SK-N-SH (cell line): ENCODE measurements around the gene PRDM8. TPM values are rescaled to one million over a fixed set of nuclear protein-coding genes. Genes with fewer than 3 reads are reported as not detected.

ENCODE experiments used
- CTCF ChIA-PET: fragments of 300-600, 350-600 bp; formaldehyde crosslinking; extraction: SDS; loops from one replicate; lab custom pipeline; 2021; lab: Yijun Ruan, JAX
- POLR2A ChIA-PET: fragments of 350-600 bp; sonication (Branson Sonifier 250); formaldehyde crosslinking; extraction: SDS; loops from one replicate; lab custom pipeline; 2020; ENCODE audit warnings: antibody characterized with exemption, inconsistent platforms; lab: Yijun Ruan, JAX
- DNase-seq: peaks from one replicate; pipeline ENCODE4 v3.0.0; 2012
- H2AFZ ChIP-seq: fragments of 200-600 bp; sonication (generic); 2 replicates; pipeline ENCODE4 v1.8.1; 2016; ENCODE audit warnings: antibody characterized with exemption, mild to moderate bottlenecking, low read depth
- H3F3A ChIP-seq: fragments of 200-600 bp; sonication (generic); replicated peaks from 2 replicates; pipeline ENCODE3; 2016; ENCODE audit warnings: antibody characterized with exemption, mild to moderate bottlenecking; ENCODE audit not compliant: insufficient read depth
- H3K27ac ChIP-seq, 2 experiments: fragments of 200-500 bp in 1 of 2; fragments of 200-600 bp in 1 of 2; sonication (Bioruptor generic) in 1 of 2; sonication (generic), shearing (Covaris generic) in 1 of 2; 2 replicates each; pipeline versions ENCODE4 v1.5.1 to v1.6.1; 2014 to 2016; ENCODE audit warnings: low read depth in 2 of 2, inconsistent platforms in 1 of 2, low read length in 1 of 2, mild to moderate bottlenecking in 1 of 2, mixed read lengths in 1 of 2
- H3K27me3 ChIP-seq: fragments of 200-600 bp; sonication (generic), shearing (Covaris generic); 2 replicates; pipeline ENCODE4 v1.6.1; 2016; ENCODE audit warnings: mixed run types; ENCODE audit not compliant: insufficient read depth
- H3K36me3 ChIP-seq, 2 experiments: fragments of 200-500 bp in 1 of 2; fragments of 200-600 bp in 1 of 2; sonication (Bioruptor generic) in 1 of 2; sonication (generic) in 1 of 2; replicated peaks in 1 of 2; 2 replicates each; pipeline versions ENCODE3 to v1.5.1; 2014 to 2016; ENCODE audit warnings: low read length in 1 of 2, mild to moderate bottlenecking in 1 of 2; ENCODE audit not compliant: insufficient read depth in 2 of 2, control insufficient read depth in 1 of 2
- H3K4me1 ChIP-seq, 2 experiments: fragments of 200-500 bp in 1 of 2; fragments of 200-600 bp in 1 of 2; sonication (Bioruptor generic) in 1 of 2; sonication (generic), shearing (Covaris generic) in 1 of 2; 2 replicates each; pipeline versions ENCODE4 v1.5.1 to v1.6.1; 2014 to 2016; ENCODE audit warnings: low read depth in 1 of 2, low read length in 1 of 2, mixed run types in 1 of 2; ENCODE audit not compliant: insufficient read depth in 2 of 2, control insufficient read depth in 1 of 2
- H3K4me2 ChIP-seq: fragments of 200-600 bp; sonication (generic), shearing (Covaris generic); 2 replicates; pipeline ENCODE4 v1.6.1; 2017; ENCODE audit warnings: mixed run types
- H3K4me3 ChIP-seq, 2 experiments: fragments of 200-500 bp in 1 of 2; fragments of 200-600 bp in 1 of 2; sonication (Bioruptor generic) in 1 of 2; sonication (generic), shearing (Covaris generic) in 1 of 2; 2 replicates each; pipeline versions ENCODE4 v1.5.1 to v1.8.1; 2014 to 2016; ENCODE audit warnings: low read depth in 2 of 2, inconsistent platforms in 1 of 2, low read length in 1 of 2, mild to moderate bottlenecking in 1 of 2, mixed read lengths in 1 of 2, moderate library complexity in 1 of 2
- H3K79me2 ChIP-seq: fragments of 200-600 bp; sonication (generic); 2 replicates; pipeline ENCODE4 v1.8.1; 2017; ENCODE audit warnings: mild to moderate bottlenecking; ENCODE audit not compliant: insufficient read depth
- H3K9ac ChIP-seq: fragments of 200-600 bp; sonication (generic); 2 replicates; pipeline ENCODE4 v1.6.1; 2017; ENCODE audit warnings: mixed run types
- H3K9me2 ChIP-seq: fragments of 200-600 bp; sonication (generic); 2 replicates; pipeline ENCODE4 v1.6.1; 2017; ENCODE audit warnings: mixed run types
- H3K9me3 ChIP-seq: fragments of 200-600 bp; sonication (generic); 2 replicates; pipeline ENCODE4 v1.6.1; 2017; ENCODE audit warnings: mixed run types, mild to moderate bottlenecking, moderate library complexity
- H4K20me1 ChIP-seq: fragments of 200-600 bp; sonication (generic); 2 replicates; pipeline ENCODE4 v1.6.1; 2017; ENCODE audit warnings: mild to moderate bottlenecking, mixed run types; ENCODE audit not compliant: insufficient read depth
- CHD2 ChIP-seq: fragments of 150-350 bp; IDR thresholded peaks from 2 replicates; pipeline ENCODE4 v1.6.1; 2018; ENCODE audit warnings: low read length; ENCODE audit not compliant: partially characterized antibody
- EZH2phosphoT487 ChIP-seq: fragments of 200-600 bp; sonication (generic); IDR thresholded peaks from 2 replicates; pipeline ENCODE4 v1.6.1; 2017; ENCODE audit warnings: low read depth, mixed run types, mild to moderate bottlenecking, antibody characterized with exemption, moderate library complexity, borderline replicate concordance
- FOXJ3 ChIP-seq: sonication (generic); formaldehyde crosslinking; IDR thresholded peaks from 2 replicates; pipeline ENCODE4 v1.5.1; 2020; ENCODE audit warnings: mild to moderate bottlenecking, missing genetic modification reagents
- GATA2 ChIP-seq: sonication (generic); formaldehyde crosslinking; IDR thresholded peaks from 2 replicates; pipeline ENCODE4 v1.5.0; 2020; ENCODE audit warnings: mild to moderate bottlenecking, missing genetic modification reagents
- JUND ChIP-seq: IDR thresholded peaks from 2 replicates; pipeline ENCODE4 v1.4.0; 2012
- MEF2A ChIP-seq: IDR thresholded peaks from 2 replicates; pipeline ENCODE4 v1.4.0; 2012; ENCODE audit warnings: low read depth, borderline replicate concordance
- MXI1 ChIP-seq: IDR thresholded peaks from 2 replicates; pipeline ENCODE4 v1.6.1; 2012; ENCODE audit warnings: mild to moderate bottlenecking, low read depth, low read length, improper control_type of control experiment
- NFIC ChIP-seq: IDR thresholded peaks from 2 replicates; pipeline ENCODE4 v1.4.0; 2012; ENCODE audit warnings: borderline replicate concordance
- REST ChIP-seq: IDR thresholded peaks from 2 replicates; pipeline ENCODE4 v1.6.1; 2012; ENCODE audit warnings: mild to moderate bottlenecking, low read depth, low read length, moderate library complexity
- RXRA ChIP-seq: IDR thresholded peaks from 2 replicates; pipeline ENCODE4 v1.4.0; 2012; ENCODE audit warnings: low read depth, mild to moderate bottlenecking, borderline replicate concordance
- SIN3A ChIP-seq: IDR thresholded peaks from 2 replicates; pipeline ENCODE4 v1.6.1; 2012; ENCODE audit warnings: low read depth, mild to moderate bottlenecking, low read length, moderate library complexity, borderline replicate concordance
- USF2 ChIP-seq: fragments of 150-350 bp; IDR thresholded peaks from 2 replicates; pipeline ENCODE4 v1.6.1; 2017; ENCODE audit warnings: antibody characterized with exemption, low read length, low read depth, borderline replicate concordance
- WGBS: methylation state at CpG from one replicate; pipeline ENCODE4 v1.1.6; 2017; ENCODE audit warnings: low lambda C conversion rate; 5-methylcytosine and 5-hydroxymethylcytosine counted together
- polyA plus RNA-seq, 3 experiments: library from polyadenylated mRNA; depleted of rRNA; stranded (reverse); fragments of >200 nt; gene quantifications; 2 replicates each; pipeline ENCODE4 v1.2.3, GENCODE V29; 2012

PRDM8 gene
- polyA plus RNA-seq, 1 of the 3 experiments (the other 2 are of a cell fraction), result 3.5 TPM

GRCh38 chr4:80198441-80198837 is 1.1 kb downstream of the PRDM8 start:
- Histone ChIP-seq H2AFZ (peak overlapping the region; percentile 95; the same call in 1 of the 2 replicates), H3K9me2 (no peaks in the 10 kb centered on the region), H3K9me3 (no peaks in the 10 kb centered on the region), H4K20me1 (no peaks in the 10 kb centered on the region), H3K4me3 (peak overlapping the region; percentile 70 to 76), H3K79me2 (peaks cover 5% of the 10 kb centered on the region; the same call in 1 of the 2 replicates), H3K9ac (peak overlapping the region; percentile 61), H3K27ac (peak overlapping the region; percentile 25 to 81; a peak in 3 of 4 replicates), H3K36me3 (peaks cover 0 to 3% of the 10 kb centered on the region in 2 experiments), H3F3A (peaks cover 4% of the 10 kb centered on the region), H3K4me1 (peaks cover 0 to 23% of the 10 kb centered on the region in 2 experiments; a peak in 2 of 4 replicates), H3K4me2 (peak overlapping the region; percentile 73), H3K27me3 (no peaks in the 10 kb centered on the region)
- 3% methylated on average over 1 of the region's 1 CpG for WGBS
- CTCF ChIA-PET, result interaction anchor here (1.0 to 6.7 kb wide), 5 partner anchors 13 to 139 kb away, joined by 3 to 54 read pairs (median 4); partner anchors contain the start of gene CFAP299
- POLR2A ChIA-PET, result no interaction called here
- TF ChIP-seq JUND, result no peak
- TF ChIP-seq GATA2 (CRISPR knock-in tag), result no peak
- no peak for TF ChIP-seq SIN3A
- TF ChIP-seq RXRA, result no peak
- TF ChIP-seq NFIC, result no peak
- no peak for TF ChIP-seq CHD2
- TF ChIP-seq MXI1, result no peak
- TF ChIP-seq REST, result no peak
- TF ChIP-seq USF2, result no peak
- TF ChIP-seq FOXJ3 (CRISPR knock-in tag), result no peak
- TF ChIP-seq EZH2phosphoT487, result no peak
- TF ChIP-seq MEF2A, result no peak
- no peak for DNase-seq
